Measurements from ENCODE around the gene ARNT2.
"Not testable (repeated sequence)": the region's sequence is repeated elsewhere in the genome, so short reads cannot be mapped to it uniquely, and the experiment has no call there.

Gene ARNT2

GRCh38 chr15:80494756-80495155, 90.6 kb downstream of the ARNT2 start:
- DNase-seq, result no peak

GRCh38 chr15:80495401-80495942, 91.3 kb downstream of the ARNT2 start:
- DNase-seq, result no peak

- no peak for DNase-seq
Observed at GRCh38 chr15:80496096-80496495, 91.9 kb downstream of the ARNT2 start.

GRCh38 chr15:80497221-80497620, 93.0 kb downstream of the ARNT2 start:
- DNase-seq, result no peak

- no peak for DNase-seq
Observed at GRCh38 chr15:80498652-80499051, 94.5 kb downstream of the ARNT2 start.

GRCh38 chr15:80500021-80500420, 95.8 kb downstream of the ARNT2 start:
- DNase-seq, result no peak

GRCh38 chr15:80501476-80501875, 97.3 kb downstream of the ARNT2 start:
- DNase-seq, result no peak

- DNase-seq, result no peak
Observed at GRCh38 chr15:80502782-80503181, 98.6 kb downstream of the ARNT2 start.

- no peak for DNase-seq
Observed at GRCh38 chr15:80503319-80503952, 99.3 kb downstream of the ARNT2 start.

- DNase-seq, result no peak
Observed at GRCh38 chr15:80504931-80505330, 100.7 kb downstream of the ARNT2 start.

- DNase-seq, result no peak
Observed at GRCh38 chr15:80506286-80506893, 102.2 kb downstream of the ARNT2 start.

- DNase-seq, result no peak
Observed at GRCh38 chr15:80507131-80507530, 102.9 kb downstream of the ARNT2 start.

GRCh38 chr15:80507638-80508316, 103.6 kb downstream of the ARNT2 start:
- no peak for DNase-seq

- DNase-seq, result no peak
Observed at GRCh38 chr15:80508783-80509182, 104.6 kb downstream of the ARNT2 start.

GRCh38 chr15:80509800-80510199, 105.6 kb downstream of the ARNT2 start:
- DNase-seq, result no peak

- not testable (repeated sequence) for DNase-seq
Observed at GRCh38 chr15:80510985-80511384, 106.8 kb downstream of the ARNT2 start.

- no peak for DNase-seq
Observed at GRCh38 chr15:80512726-80513660, 108.8 kb downstream of the ARNT2 start.

- DNase-seq, result no peak
Observed at GRCh38 chr15:80514071-80514780, 110.0 kb downstream of the ARNT2 start.

GRCh38 chr15:80517290-80517689, 113.1 kb downstream of the ARNT2 start:
- no peak for DNase-seq

- DNase-seq, result no peak
Observed at GRCh38 chr15:80518522-80518921, 114.3 kb downstream of the ARNT2 start.

- no peak for DNase-seq
Observed at GRCh38 chr15:80523746-80524145, 119.6 kb downstream of the ARNT2 start.

GRCh38 chr15:80525853-80526252, 121.7 kb downstream of the ARNT2 start:
- no peak for DNase-seq
